ENCODE results near the gene ADARB2.

DNA sequence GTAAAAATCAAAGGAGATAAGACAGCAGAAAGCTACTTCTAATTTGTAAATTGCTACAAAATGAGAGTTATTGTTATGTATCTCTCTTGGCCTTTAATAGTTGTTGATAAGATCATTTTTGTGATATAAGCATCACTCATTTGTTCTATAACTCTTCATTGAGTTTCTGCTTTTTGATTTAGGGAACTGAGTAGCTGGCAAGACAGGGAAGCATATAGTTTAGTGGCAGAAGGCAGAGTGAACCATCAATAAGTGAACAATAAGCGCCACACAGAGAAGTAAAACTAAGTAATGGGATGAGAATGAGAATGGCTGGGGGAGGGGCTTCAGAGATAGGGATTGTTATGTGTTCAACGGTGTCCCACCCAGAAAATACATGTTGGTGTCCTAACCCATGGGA lies 245.4 kb downstream of the ADARB2 start:
- TF ChIP-seq, protein P1, sequence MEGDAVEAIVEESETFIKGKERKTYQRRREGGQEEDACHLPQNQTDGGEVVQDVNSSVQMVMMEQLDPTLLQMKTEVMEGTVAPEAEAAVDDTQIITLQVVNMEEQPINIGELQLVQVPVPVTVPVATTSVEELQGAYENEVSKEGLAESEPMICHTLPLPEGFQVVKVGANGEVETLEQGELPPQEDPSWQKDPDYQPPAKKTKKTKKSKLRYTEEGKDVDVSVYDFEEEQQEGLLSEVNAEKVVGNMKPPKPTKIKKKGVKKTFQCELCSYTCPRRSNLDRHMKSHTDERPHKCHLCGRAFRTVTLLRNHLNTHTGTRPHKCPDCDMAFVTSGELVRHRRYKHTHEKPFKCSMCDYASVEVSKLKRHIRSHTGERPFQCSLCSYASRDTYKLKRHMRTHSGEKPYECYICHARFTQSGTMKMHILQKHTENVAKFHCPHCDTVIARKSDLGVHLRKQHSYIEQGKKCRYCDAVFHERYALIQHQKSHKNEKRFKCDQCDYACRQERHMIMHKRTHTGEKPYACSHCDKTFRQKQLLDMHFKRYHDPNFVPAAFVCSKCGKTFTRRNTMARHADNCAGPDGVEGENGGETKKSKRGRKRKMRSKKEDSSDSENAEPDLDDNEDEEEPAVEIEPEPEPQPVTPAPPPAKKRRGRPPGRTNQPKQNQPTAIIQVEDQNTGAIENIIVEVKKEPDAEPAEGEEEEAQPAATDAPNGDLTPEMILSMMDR (IDR thresholded peaks at IDR 0.05) = no peak
- no peak for TF ChIP-seq POLR2AphosphoS5 (IDR thresholded peaks at IDR 0.05)
